Mesendoderm (in vitro differentiated cells): Measurements from ENCODE around the gene CTIF.

ENCODE experiments used
- DNase-seq: peaks from one replicate; pipeline ENCODE4 v3.0.0; 2013
- H2AK5ac ChIP-seq: 2 replicates; pipeline ENCODE4 v1.6.1; 2013; ENCODE audit warnings: low read length, inconsistent platforms
- H2BK120ac ChIP-seq: 2 replicates; pipeline ENCODE4 v1.6.1; 2013; ENCODE audit warnings: low read depth, mild to moderate bottlenecking, low read length, moderate library complexity, mixed read lengths
- H2BK15ac ChIP-seq: replicated peaks from 2 replicates; pipeline ENCODE4 v1.6.1; 2013; ENCODE audit warnings: low read depth, mild to moderate bottlenecking, moderate library complexity
- H2BK5ac ChIP-seq: 2 replicates; pipeline ENCODE4 v1.6.1; 2013; ENCODE audit warnings: low read length, inconsistent platforms
- H3K18ac ChIP-seq: 2 replicates; pipeline ENCODE4 v1.6.1; 2013; ENCODE audit warnings: mild to moderate bottlenecking, low read length, mixed read lengths
- H3K23ac ChIP-seq: one replicate; pipeline ENCODE4 v1.6.1; 2013; ENCODE audit warnings: low read length
- H3K27ac ChIP-seq: 2 replicates; pipeline ENCODE4 v1.5.1; 2013; ENCODE audit warnings: low read depth, mild to moderate bottlenecking, inconsistent platforms, low read length, moderate library complexity
- H3K27me3 ChIP-seq: 2 replicates; pipeline ENCODE4 v1.6.1; 2013; ENCODE audit warnings: low read length, control low read depth, mild to moderate bottlenecking, inconsistent platforms; ENCODE audit not compliant: insufficient read depth, poor library complexity
- H3K36me3 ChIP-seq: 2 replicates; pipeline ENCODE4 v1.6.1; 2013; ENCODE audit warnings: low read length, inconsistent platforms; ENCODE audit not compliant: control insufficient read depth, insufficient read depth
- H3K4ac ChIP-seq: one replicate; pipeline ENCODE4 v1.6.1; 2013; ENCODE audit warnings: low read depth, mild to moderate bottlenecking, low read length, moderate library complexity
- H3K4me1 ChIP-seq: 2 replicates; pipeline ENCODE4 v1.6.1; 2013; ENCODE audit warnings: low read depth, low read length, inconsistent platforms; ENCODE audit not compliant: control insufficient read depth
- H3K4me2 ChIP-seq: 2 replicates; pipeline ENCODE4 v1.6.1; 2013; ENCODE audit warnings: low read length
- H3K4me3 ChIP-seq: 2 replicates; pipeline ENCODE4 v1.5.1; 2013; ENCODE audit warnings: mild to moderate bottlenecking, low read length
- H3K56ac ChIP-seq: one replicate; pipeline ENCODE4 v1.6.1; 2013; ENCODE audit warnings: low read length
- H3K79me1 ChIP-seq: 2 replicates; pipeline ENCODE4 v1.6.1; 2013; ENCODE audit warnings: low read length, inconsistent platforms
- H3K79me2 ChIP-seq: 2 replicates; pipeline ENCODE4 v1.6.1; 2013; ENCODE audit warnings: mild to moderate bottlenecking, low read length; ENCODE audit not compliant: control insufficient read depth, insufficient read depth
- H3K9ac ChIP-seq: 2 replicates; pipeline ENCODE4 v1.6.1; 2013; ENCODE audit warnings: low read length, inconsistent platforms
- H4K5ac ChIP-seq: one replicate; pipeline ENCODE4 v1.6.1; 2013; ENCODE audit warnings: low read length
- H4K8ac ChIP-seq: one replicate; pipeline ENCODE4 v1.6.1; 2013; ENCODE audit warnings: low read depth, mild to moderate bottlenecking, control low read depth, low read length, moderate library complexity
- WGBS: extraction: QIAGEN DNeasy Blood & Tissue Kit; methylation state at CpG from one replicate; pipeline ENCODE4 v1.1.7; 2013; ENCODE audit warnings: low lambda C conversion rate, missing lambda C conversion rate; ENCODE audit not compliant: insufficient coverage; ENCODE audit errors: extremely low coverage; 5-methylcytosine and 5-hydroxymethylcytosine counted together

The CTIF gene

GRCh38 chr18:48777026-48777743 is 238.4 kb downstream of the CTIF start:
- H3K9ac ChIP-seq, result peak overlapping the region; percentile 16
- peaks cover 1% of the 10 kb centered on the region for H3K79me1 ChIP-seq
- H3K56ac ChIP-seq, result peak overlapping the region; percentile 56
- H3K27ac ChIP-seq, result no peak overlapping the region
- no peak overlapping the region for H2BK120ac ChIP-seq
- H3K79me2 ChIP-seq, result no peaks in the 10 kb centered on the region
- peak overlapping the region; percentile 67 for H2AK5ac ChIP-seq
- no peak overlapping the region for H3K4me3 ChIP-seq
- no peak overlapping the region for H2BK5ac ChIP-seq
- H3K23ac ChIP-seq, result peak overlapping the region; percentile 35
- no peak overlapping the region for H3K4me2 ChIP-seq
- H3K36me3 ChIP-seq, result no peaks in the 10 kb centered on the region
- no peak overlapping the region for H3K4ac ChIP-seq
- DNase-seq, result peak; percentile 82
- H3K18ac ChIP-seq, result no peak overlapping the region
- no peak overlapping the region for H4K8ac ChIP-seq
- H3K27me3 ChIP-seq, result no peaks in the 10 kb centered on the region
- WGBS, result no CpG with 5 or more reads among the region's 13 CpGs
- H2BK15ac ChIP-seq, result no peak overlapping the region
- H3K4me1 ChIP-seq, result peaks cover 13% of the 10 kb centered on the region
- H4K5ac ChIP-seq, result no peak overlapping the region

GRCh38 chr18:48777744-48778116 is 238.9 kb downstream of the CTIF start:
- Histone ChIP-seq H3K79me1 (peaks cover 1% of the 10 kb centered on the region), H4K5ac (no peak overlapping the region), H2BK120ac (no peak overlapping the region), H3K9ac (no peak overlapping the region), H3K4me1 (peaks cover 13% of the 10 kb centered on the region), H3K36me3 (no peaks in the 10 kb centered on the region), H3K27me3 (no peaks in the 10 kb centered on the region), H3K27ac (no peak overlapping the region), H3K4me3 (no peak overlapping the region), H4K8ac (no peak overlapping the region), H3K23ac (peak overlapping the region; percentile 35), H3K79me2 (no peaks in the 10 kb centered on the region), H2AK5ac (peak overlapping the region; percentile 67), H2BK15ac (no peak overlapping the region), H3K56ac (peak overlapping the region; percentile 39), H3K18ac (no peak overlapping the region), H3K4ac (no peak overlapping the region), H3K4me2 (no peak overlapping the region), H2BK5ac (no peak overlapping the region)
- no peak for DNase-seq
- no CpG with 5 or more reads among the region's 8 CpGs for WGBS

- no peak overlapping the region for H4K8ac ChIP-seq
- H3K4ac ChIP-seq, result no peak overlapping the region
- H3K79me1 ChIP-seq, result peaks cover 1% of the 10 kb centered on the region
- WGBS, result no CpG with 5 or more reads among the region's 13 CpGs
- no peaks in the 10 kb centered on the region for H3K36me3 ChIP-seq
- H3K27ac ChIP-seq, result no peak overlapping the region
- DNase-seq, result no peak
- H3K4me3 ChIP-seq, result no peak overlapping the region
- no peak overlapping the region for H2BK5ac ChIP-seq
- H3K23ac ChIP-seq, result peak overlapping the region; percentile 24
- H3K79me2 ChIP-seq, result no peaks in the 10 kb centered on the region
- H3K4me2 ChIP-seq, result no peak overlapping the region
- H2BK15ac ChIP-seq, result no peak overlapping the region
- no peak overlapping the region for H2BK120ac ChIP-seq
- H3K9ac ChIP-seq, result no peak overlapping the region
- no peaks in the 10 kb centered on the region for H3K27me3 ChIP-seq
- H3K18ac ChIP-seq, result no peak overlapping the region
- H2AK5ac ChIP-seq, result no peak overlapping the region
- H4K5ac ChIP-seq, result no peak overlapping the region
- peaks cover 15% of the 10 kb centered on the region for H3K4me1 ChIP-seq
- H3K56ac ChIP-seq, result no peak overlapping the region
Observed at GRCh38 chr18:48778344-48779011, 239.6 kb downstream of the CTIF start.

- Histone ChIP-seq H3K27me3 (no peaks in the 10 kb centered on the region), H2BK120ac (no peak overlapping the region), H3K79me1 (peaks cover 1% of the 10 kb centered on the region), H3K9ac (no peak overlapping the region), H3K79me2 (no peaks in the 10 kb centered on the region), H3K23ac (no peak overlapping the region), H3K36me3 (no peaks in the 10 kb centered on the region), H3K4me3 (no peak overlapping the region), H3K4me1 (peaks cover 15% of the 10 kb centered on the region), H2BK5ac (no peak overlapping the region), H4K8ac (no peak overlapping the region), H3K18ac (no peak overlapping the region), H2AK5ac (no peak overlapping the region), H3K4me2 (no peak overlapping the region), H3K56ac (peak overlapping the region; percentile 46), H2BK15ac (no peak overlapping the region), H4K5ac (no peak overlapping the region), H3K27ac (no peak overlapping the region), H3K4ac (no peak overlapping the region)
- no peak for DNase-seq
- WGBS, result no CpG with 5 or more reads among the region's 7 CpGs
Observed at GRCh38 chr18:48779462-48779861, 240.6 kb downstream of the CTIF start.

- Histone ChIP-seq H3K56ac (peak overlapping the region; percentile 51), H3K79me1 (peaks cover 1% of the 10 kb centered on the region), H2BK120ac (no peak overlapping the region), H3K27me3 (no peaks in the 10 kb centered on the region), H3K18ac (peak overlapping the region; percentile 32), H4K8ac (no peak overlapping the region), H3K4me3 (no peak overlapping the region), H3K79me2 (no peaks in the 10 kb centered on the region), H2BK5ac (peak overlapping the region; percentile 69), H3K4me1 (peaks cover 15% of the 10 kb centered on the region), H3K4me2 (no peak overlapping the region), H2BK15ac (no peak overlapping the region), H3K36me3 (no peaks in the 10 kb centered on the region), H3K27ac (peak overlapping the region; percentile 63), H4K5ac (no peak overlapping the region), H3K4ac (no peak overlapping the region), H3K23ac (no peak overlapping the region), H2AK5ac (peak overlapping the region; percentile 5), H3K9ac (no peak overlapping the region)
- WGBS, result no CpG with 5 or more reads among the region's 17 CpGs
- DNase-seq, result no peak
Observed at GRCh38 chr18:48780201-48780912, 241.5 kb downstream of the CTIF start.
